Endodermal cell (in vitro differentiated cells): Measurements from ENCODE around the gene FRA10AC1. TPM values are rescaled to one million over a fixed set of nuclear protein-coding genes. Genes with fewer than 3 reads are reported as not detected.

Experiments
- DNase-seq: peaks from one replicate; pipeline ENCODE4 v3.0.0-alpha.2; 2017
- H3K27ac ChIP-seq: 2 replicates; pipeline ENCODE4 v1.5.1; 2013; ENCODE audit warnings: mild to moderate bottlenecking, low read depth, low read length, moderate library complexity
- H3K27me3 ChIP-seq: 2 replicates; pipeline ENCODE4 v1.6.1; 2013; ENCODE audit warnings: mild to moderate bottlenecking, low read length, moderate library complexity; ENCODE audit not compliant: insufficient read depth, control insufficient read depth, poor library complexity, severe bottlenecking
- H3K36me3 ChIP-seq: 2 replicates; pipeline ENCODE4 v1.7.0; 2013; ENCODE audit warnings: mild to moderate bottlenecking, low read length, moderate library complexity; ENCODE audit not compliant: control insufficient read depth, insufficient read depth
- H3K4me1 ChIP-seq: one replicate; pipeline ENCODE4 v1.7.0; 2013; ENCODE audit warnings: low read length; ENCODE audit not compliant: control insufficient read depth, insufficient read depth
- H3K4me3 ChIP-seq: 2 replicates; pipeline ENCODE4 v1.5.1; 2013; ENCODE audit warnings: mild to moderate bottlenecking, low read length, moderate library complexity
- H3K9ac ChIP-seq: 2 replicates; pipeline ENCODE4 v1.6.1; 2013; ENCODE audit warnings: mild to moderate bottlenecking, low read length, moderate library complexity; ENCODE audit not compliant: poor library complexity, severe bottlenecking; ENCODE audit errors: extremely low read depth
- H3K9me3 ChIP-seq: 2 replicates; pipeline ENCODE4 v1.6.1; 2013; ENCODE audit warnings: mild to moderate bottlenecking, low read length, moderate library complexity; ENCODE audit not compliant: control insufficient read depth
- H3K27ac Mint-ChIP-seq: 2 replicates; pipeline ENCODE4 v1.8.0; 2020; ENCODE audit warnings: mixed read lengths
- H3K27me3 Mint-ChIP-seq: 2 replicates; pipeline ENCODE4 v1.8.0; 2021; ENCODE audit warnings: mild to moderate bottlenecking, mixed read lengths; ENCODE audit not compliant: insufficient read depth
- H3K36me3 Mint-ChIP-seq: 2 replicates; pipeline ENCODE4 v1.8.0; 2020; ENCODE audit warnings: low read depth, mixed read lengths
- H3K4me1 Mint-ChIP-seq: 2 replicates; pipeline ENCODE4 v1.8.0; 2020; ENCODE audit warnings: mixed read lengths
- H3K4me3 Mint-ChIP-seq: 2 replicates; pipeline ENCODE4 v1.8.0; 2020; ENCODE audit warnings: mild to moderate bottlenecking, moderate library complexity, mixed read lengths
- H3K9me3 Mint-ChIP-seq: 2 replicates; pipeline ENCODE4 v1.8.0; 2020; ENCODE audit warnings: mild to moderate bottlenecking, mixed read lengths
- CTCF ChIP-seq: fragments of 200-600 bp; sonication (generic); conservative IDR thresholded peaks from 2 replicates; pipeline ENCODE4 v1.5.0; 2021; ENCODE audit warnings: antibody characterized with exemption, mild to moderate bottlenecking
- WGBS, 2 experiments: methylation state at CpG; one replicate each; pipeline versions ENCODE4 v1.1.5 to v1.1.7; 2013; ENCODE audit warnings: missing lambda C conversion rate in 2 of 2, mixed read lengths in 1 of 2; ENCODE audit not compliant: insufficient coverage in 1 of 2, insufficient read length in 1 of 2; 5-methylcytosine and 5-hydroxymethylcytosine counted together
- total RNA-seq, 2 donors: library from RNA; stranded (reverse); fragmentation: NEBNext Ultra II Directional in 1 of 2; extraction: Animal tissue kit (Norgen Biotek cat#: 25700) in 1 of 2; gene quantifications; 2 replicates in 1 of 2; 3 replicates in 1 of 2; pipeline ENCODE4 v1.2.1, GENCODE V29; 2021

FRA10AC1 gene
- total RNA-seq, 2 donors from 2014 or later = 16.5 to 28.3 TPM

GRCh38 chr10:93629647-93630305, 72.6 kb downstream of the FRA10AC1 start:
- H3K9ac ChIP-seq = no peak overlapping the region
- no peaks in the 10 kb centered on the region for H3K27me3 ChIP-seq
- 74 to 81% methylated on average over 5 to 7 of the region's 7 CpGs for WGBS, 2 experiments
- no peak overlapping the region for H3K27ac ChIP-seq
- Mint-ChIP-seq H3K9me3 (no peaks in the 10 kb centered on the region), H3K36me3 (no peaks in the 10 kb centered on the region), H3K4me3 (no peak overlapping the region), H3K27me3 (peaks cover 8% of the 10 kb centered on the region), H3K27ac (no peak overlapping the region), H3K4me1 (peaks cover 17% of the 10 kb centered on the region)
- H3K36me3 ChIP-seq = no peaks in the 10 kb centered on the region
- DNase-seq = no peak
- no peak for TF ChIP-seq CTCF
- no peaks in the 10 kb centered on the region for H3K9me3 ChIP-seq
- no peaks in the 10 kb centered on the region for H3K4me1 ChIP-seq
- no peak overlapping the region for H3K4me3 ChIP-seq

DNA sequence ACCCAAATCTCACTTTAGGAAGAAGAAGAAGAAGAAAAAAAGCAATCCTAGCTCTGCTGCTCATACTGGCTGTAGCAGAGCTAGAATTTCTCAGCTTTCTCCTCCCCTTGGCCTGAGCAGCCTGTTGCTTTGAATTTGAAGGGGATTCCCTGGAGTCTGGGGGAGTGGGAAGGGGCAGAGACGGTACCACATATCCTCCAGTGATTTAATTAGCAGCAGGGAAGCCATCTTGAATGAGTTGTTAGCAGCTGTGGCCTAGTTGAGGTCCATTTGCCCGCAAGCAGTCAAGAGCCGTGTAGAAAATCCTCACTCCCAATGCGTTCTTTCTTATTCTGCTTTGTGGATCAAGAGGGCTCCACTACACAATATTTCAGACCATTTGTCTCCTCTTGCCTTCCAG, 73.5 kb downstream of the FRA10AC1 start:
- H3K4me1 Mint-ChIP-seq = peaks cover 17% of the 10 kb centered on the region
- 71 to 88% methylated on average over 4 of the region's 4 CpGs for WGBS, 2 experiments
- H3K27ac Mint-ChIP-seq = no peak overlapping the region
- no peaks in the 10 kb centered on the region for H3K4me1 ChIP-seq
- no peak for TF ChIP-seq CTCF
- H3K4me3 Mint-ChIP-seq = no peak overlapping the region
- peaks cover 8% of the 10 kb centered on the region for H3K27me3 Mint-ChIP-seq
- H3K27me3 ChIP-seq = no peaks in the 10 kb centered on the region
- no peak overlapping the region for H3K4me3 ChIP-seq
- no peaks in the 10 kb centered on the region for H3K9me3 ChIP-seq
- H3K9ac ChIP-seq = no peak overlapping the region
- no peaks in the 10 kb centered on the region for H3K36me3 Mint-ChIP-seq
- no peak overlapping the region for H3K27ac ChIP-seq
- no peaks in the 10 kb centered on the region for H3K9me3 Mint-ChIP-seq
- no peak for DNase-seq
- H3K36me3 ChIP-seq = no peaks in the 10 kb centered on the region

DNA sequence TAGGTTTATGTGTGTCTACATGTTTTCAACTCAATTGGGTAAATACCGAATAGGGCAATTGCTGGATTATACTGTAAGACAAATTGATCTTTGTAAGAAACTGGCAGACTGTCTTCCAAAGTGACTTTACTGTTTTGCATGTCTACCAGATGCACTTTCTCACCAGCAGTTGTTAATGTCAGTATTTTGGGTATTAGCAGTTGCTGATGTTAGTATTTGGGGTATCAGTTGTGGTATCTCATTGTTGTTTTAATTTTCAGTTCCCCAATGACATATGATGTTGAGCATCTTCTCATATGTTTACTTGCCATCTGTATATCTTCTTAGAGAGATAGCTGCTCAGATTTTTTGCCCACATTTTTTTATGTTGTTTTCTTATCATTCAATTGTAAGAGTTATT, 79.5 kb downstream of the FRA10AC1 start:
- Mint-ChIP-seq H3K4me3 (no peak overlapping the region), H3K36me3 (no peaks in the 10 kb centered on the region), H3K4me1 (peaks cover 6% of the 10 kb centered on the region), H3K27ac (no peak overlapping the region), H3K9me3 (no peaks in the 10 kb centered on the region), H3K27me3 (peaks cover 15% of the 10 kb centered on the region)
- Histone ChIP-seq H3K27ac (no peak overlapping the region), H3K27me3 (peaks cover 10% of the 10 kb centered on the region), H3K9me3 (no peaks in the 10 kb centered on the region), H3K4me3 (no peak overlapping the region), H3K4me1 (peaks cover 6% of the 10 kb centered on the region), H3K9ac (no peak overlapping the region), H3K36me3 (no peaks in the 10 kb centered on the region)
- no peak for TF ChIP-seq CTCF
- no peak for DNase-seq
- 91 to 100% methylated on average over 1 of the region's 1 CpG for WGBS, 2 experiments
